Spleen (tissue), 11 donors: Measurements from ENCODE around the gene SLC26A1. TPM values are rescaled to one million over a fixed set of nuclear protein-coding genes. Genes with fewer than 3 reads are reported as not detected.
A peak's percentile ranks its signal among the peaks of the same experiment; 100 is the strongest.

ENCODE experiments used
- DNase-seq: peaks from one replicate; pipeline ENCODE4 v3.0.0-alpha.2; 2020
- H3K27ac ChIP-seq, 8 donors: fragments of 200-600 bp; sonication (generic) in 7 of 8; 1 replicate in 4 of 8; 2 replicates in 4 of 8; pipeline versions ENCODE4 v1.5.0 to v1.8.0; 2016 to 2021; ENCODE audit warnings: inconsistent platforms in 4 of 8, mild to moderate bottlenecking in 4 of 8, moderate library complexity in 1 of 8
- H3K27me3 ChIP-seq, 7 donors: fragments of 200-600 bp; sonication (generic) in 6 of 7; replicated peaks in 1 of 7; 1 replicate in 4 of 7; 2 replicates in 3 of 7; pipeline versions ENCODE4 v1.5.0 to v1.8.0; 2016 to 2021; ENCODE audit warnings: inconsistent platforms in 3 of 7, mild to moderate bottlenecking in 1 of 7
- H3K36me3 ChIP-seq, 6 donors: fragments of 200-600 bp; sonication (generic) in 5 of 6; 1 replicate in 4 of 6; 2 replicates in 2 of 6; pipeline versions ENCODE4 v1.5.0 to v1.8.0; 2016 to 2021; ENCODE audit warnings: inconsistent platforms in 2 of 6
- H3K4me1 ChIP-seq, 6 donors: fragments of 200-600 bp; sonication (generic) in 5 of 6; 1 replicate in 3 of 6; 2 replicates in 3 of 6; pipeline versions ENCODE4 v1.5.0 to v1.8.0; 2016 to 2021; ENCODE audit warnings: inconsistent platforms in 3 of 6
- H3K4me3 ChIP-seq, 8 donors: fragments of 200-600 bp; sonication (generic) in 7 of 8; 1 replicate in 4 of 8; 2 replicates in 4 of 8; pipeline versions ENCODE4 v1.5.0 to v1.8.0; 2016 to 2021; ENCODE audit warnings: inconsistent platforms in 4 of 8, mild to moderate bottlenecking in 4 of 8, moderate library complexity in 2 of 8
- H3K9me3 ChIP-seq, 8 donors: fragments of 200-600 bp; sonication (generic) in 7 of 8; 1 replicate in 4 of 8; 2 replicates in 4 of 8; pipeline versions ENCODE4 v1.5.0 to v1.8.0; 2016 to 2021; ENCODE audit warnings: inconsistent platforms in 4 of 8
- CTCF ChIP-seq, 11 experiments: fragments of 200-600 bp in 7 of 11; fragments of 450-650 bp in 4 of 11; sonication (generic) in 4 of 11; IDR thresholded peaks in 8 of 11; conservative IDR thresholded peaks in 3 of 11; 1 replicate in 7 of 11; 2 replicates in 4 of 11; pipeline versions ENCODE4 v1.4.0 to v1.8.0; 2016 to 2021; ENCODE audit warnings: antibody characterized with exemption in 11 of 11, inconsistent platforms in 4 of 11, mild to moderate bottlenecking in 1 of 11
- POLR2A ChIP-seq, 3 donors: fragments of 450-650 bp; IDR thresholded peaks; one replicate each; pipeline ENCODE4 v1.5.1; 2017; ENCODE audit warnings: antibody characterized with exemption in 3 of 3, mild to moderate bottlenecking in 1 of 3
- POLR2AphosphoS5 ChIP-seq, 3 donors: sonication (generic); formaldehyde crosslinking; IDR thresholded peaks; one replicate each; pipeline ENCODE4 v1.5.1; 2017; ENCODE audit warnings: antibody characterized with exemption in 3 of 3
- WGBS, 5 donors: extraction: QIAGEN DNeasy Blood & Tissue Kit in 3 of 5; methylation state at CpG; one replicate each; pipeline versions ENCODE4 v1.1.5 to v1.1.7; 2013 to 2018; 5-methylcytosine and 5-hydroxymethylcytosine counted together
- intact Hi-C: fragments of 100-400 bp; cut with DNase I; formaldehyde crosslinking; loops from one replicate; pipeline ENCODE4 v1.15.0; 2023; ENCODE audit warnings: low total_unique reads
- polyA plus RNA-seq, 3 donors: library from polyadenylated mRNA; stranded (reverse); fragments of 200-250 nt; gene quantifications; one replicate each; pipeline ENCODE4 v1.2.1, GENCODE V29; 2013
- total RNA-seq, 7 donors: library from RNA; depleted of rRNA in 3 of 7; stranded (reverse); fragments of >200 nt in 3 of 7; fragmentation: NEBNext Ultra II Directional in 4 of 7; extraction: Animal tissue kit (Norgen Biotek cat#: 25700) in 4 of 7; gene quantifications; one replicate each; pipeline versions ENCODE4 v1.1.0 to v1.2.1, GENCODE V29; 2016 to 2021
- donor health status: healthy with polysubstance abuse.
- donor health status: DM: no; HTN: no; CAD: no; lungs with moderate emphysema.
- donor health status: DM: no; HTN: no; CAD: no.
- donor health status: Bipolar disorder and iron deficiency.
- donor health status: healthy.
- donor health status: DM: no; HTN: no; CAD: no.
- donor health status: DM: yes; HTN: yes; CAD: no.

The SLC26A1 gene
- total and polyA plus RNA-seq, 10 donors = 0.07 to 0.68 (median 0.24) TPM; not detected in 1

GRCh38 chr4:960636-961350 is 32.4 kb downstream of the SLC26A1 start:
- peak in 1 of 3 donors; percentile 17 for TF ChIP-seq POLR2AphosphoS5 (IDR thresholded peaks at IDR 0.05)
- TF ChIP-seq CTCF (IDR thresholded peaks at IDR 0.05 in 8 of 11, conservative IDR thresholded peaks at IDR 0.05 in 3 of 11) = no peak
- peaks cover 0 to 99% (median 64%) of the 10 kb centered on the region in 6 donors for H3K36me3 ChIP-seq
- H3K27me3 ChIP-seq = no peaks in the 10 kb centered on the region
- no peaks in the 10 kb centered on the region for H3K9me3 ChIP-seq
- no peak overlapping the region for H3K27ac ChIP-seq
- no peaks in the 10 kb centered on the region for H3K4me1 ChIP-seq
- WGBS, 5 donors = 91 to 97% (median 93%) methylated on average over 15 to 35 of the region's 35 CpGs; no CpG with 5 or more reads in 1 of the 5 donors
- no peak overlapping the region for H3K4me3 ChIP-seq
- peak; percentile 74 for DNase-seq
- intact Hi-C loops = no loop called here

GRCh38 chr4:960140-960635 is 33.0 kb downstream of the SLC26A1 start:
- H3K9me3 ChIP-seq = no peaks in the 10 kb centered on the region
- DNase-seq = peak; percentile 78
- TF ChIP-seq CTCF (IDR thresholded peaks at IDR 0.05 in 8 of 11, conservative IDR thresholded peaks at IDR 0.05 in 3 of 11) (no peak), POLR2AphosphoS5 (IDR thresholded peaks at IDR 0.05) (peak in 1 of 3 donors; percentile 55)
- no peak overlapping the region for H3K4me3 ChIP-seq
- no peaks in the 10 kb centered on the region for H3K4me1 ChIP-seq
- H3K27ac ChIP-seq = no peak overlapping the region
- WGBS, 5 donors = 79 to 94% (median 89%) methylated on average over 9 to 16 of the region's 16 CpGs
- no peaks in the 10 kb centered on the region for H3K27me3 ChIP-seq
- H3K36me3 ChIP-seq = peaks cover 0 to 99% (median 64%) of the 10 kb centered on the region in 6 donors
- intact Hi-C loops = no loop called here

- no peaks in the 10 kb centered on the region for H3K4me1 ChIP-seq
These were observed 33.7 kb downstream of the SLC26A1 start for GRCh38 chr4:959338-960139.

GRCh38 chr4:958696-959337 is 34.4 kb downstream of the SLC26A1 start:
- Histone ChIP-seq H3K4me1 (no peaks in the 10 kb centered on the region), H3K9me3 (no peaks in the 10 kb centered on the region), H3K36me3 (peaks cover 0 to 99% (median 58%) of the 10 kb centered on the region in 6 donors), H3K4me3 (no peak overlapping the region), H3K27ac (no peak overlapping the region), H3K27me3 (no peaks in the 10 kb centered on the region)
- TF ChIP-seq POLR2A (IDR thresholded peaks at IDR 0.05) (no peak), CTCF (IDR thresholded peaks at IDR 0.05 in 8 of 11, conservative IDR thresholded peaks at IDR 0.05 in 3 of 11) (no peak), POLR2AphosphoS5 (IDR thresholded peaks at IDR 0.05) (no peak)
- DNase-seq = peak; percentile 62
- WGBS, 5 donors = 83 to 90% (median 85%) methylated on average over 17 of the region's 17 CpGs
- intact Hi-C loops = no loop called here

More at GRCh38 chr4:959338-960139, 33.7 kb downstream of the SLC26A1 start:
- Histone ChIP-seq H3K9me3 (no peaks in the 10 kb centered on the region), H3K4me3 (no peak overlapping the region), H3K27me3 (no peaks in the 10 kb centered on the region), H3K27ac (no peak overlapping the region), H3K36me3 (peaks cover 0 to 99% (median 59%) of the 10 kb centered on the region in 6 donors)
- TF ChIP-seq POLR2AphosphoS5 (IDR thresholded peaks at IDR 0.05) (peak in 1 of 3 donors; percentile 15), POLR2A (IDR thresholded peaks at IDR 0.05) (no peak)
- 87 to 91% (median 87%) methylated on average over 20 to 24 of the region's 24 CpGs for WGBS, 5 donors
- DNase-seq = peak; percentile 64
- intact Hi-C loops = no loop called here
